UCSD-AML1 (cell line): Measurements from ENCODE around the gene FYN.

Experiments
- DNase-seq: peaks from one replicate; lab custom pipeline; 2025; ENCODE audit not compliant: unreplicated experiment; lab: John Stamatoyannopoulos, UW

The FYN gene

DNA sequence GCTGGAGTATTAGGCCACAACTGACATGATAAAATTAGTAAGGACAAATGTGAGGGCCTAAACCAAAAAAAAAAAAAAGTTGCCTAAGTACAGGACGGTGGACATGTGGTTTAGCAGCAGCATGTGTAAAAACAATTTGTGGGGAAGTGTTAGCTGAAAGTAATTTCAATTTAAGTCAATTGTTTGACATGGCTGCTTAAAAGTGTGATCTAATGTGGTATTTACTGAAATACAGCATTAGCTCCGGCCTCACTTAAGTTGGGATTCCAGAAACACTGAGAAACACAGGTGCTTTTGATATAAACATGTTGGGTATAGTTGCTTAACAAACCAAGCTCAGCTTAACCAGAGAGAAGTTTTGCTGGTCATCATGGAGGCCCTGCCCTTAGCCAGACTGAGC is 119.7 kb downstream of the FYN start:
- DNase-seq, result no peak

DNA sequence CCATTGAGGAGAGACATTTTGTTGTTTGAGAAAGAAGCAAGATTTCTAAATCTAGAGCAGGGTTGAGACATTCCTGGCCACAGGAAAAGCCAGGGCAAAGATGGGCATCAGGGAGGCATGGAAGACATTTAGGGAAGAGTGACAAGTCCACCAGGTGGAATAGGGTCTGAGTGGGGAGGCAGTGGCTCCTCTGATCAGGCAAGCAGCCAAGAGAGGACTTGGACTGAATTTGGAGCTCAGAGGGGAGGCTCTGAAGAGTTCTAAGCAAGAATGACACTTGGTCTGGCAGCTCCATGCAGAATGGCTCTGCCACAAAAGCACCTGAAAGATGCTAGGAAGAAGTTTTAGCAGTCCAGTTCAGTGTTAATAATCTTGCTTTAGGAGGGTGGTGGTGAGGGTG is 120.8 kb downstream of the FYN start:
- no peak for DNase-seq

DNA sequence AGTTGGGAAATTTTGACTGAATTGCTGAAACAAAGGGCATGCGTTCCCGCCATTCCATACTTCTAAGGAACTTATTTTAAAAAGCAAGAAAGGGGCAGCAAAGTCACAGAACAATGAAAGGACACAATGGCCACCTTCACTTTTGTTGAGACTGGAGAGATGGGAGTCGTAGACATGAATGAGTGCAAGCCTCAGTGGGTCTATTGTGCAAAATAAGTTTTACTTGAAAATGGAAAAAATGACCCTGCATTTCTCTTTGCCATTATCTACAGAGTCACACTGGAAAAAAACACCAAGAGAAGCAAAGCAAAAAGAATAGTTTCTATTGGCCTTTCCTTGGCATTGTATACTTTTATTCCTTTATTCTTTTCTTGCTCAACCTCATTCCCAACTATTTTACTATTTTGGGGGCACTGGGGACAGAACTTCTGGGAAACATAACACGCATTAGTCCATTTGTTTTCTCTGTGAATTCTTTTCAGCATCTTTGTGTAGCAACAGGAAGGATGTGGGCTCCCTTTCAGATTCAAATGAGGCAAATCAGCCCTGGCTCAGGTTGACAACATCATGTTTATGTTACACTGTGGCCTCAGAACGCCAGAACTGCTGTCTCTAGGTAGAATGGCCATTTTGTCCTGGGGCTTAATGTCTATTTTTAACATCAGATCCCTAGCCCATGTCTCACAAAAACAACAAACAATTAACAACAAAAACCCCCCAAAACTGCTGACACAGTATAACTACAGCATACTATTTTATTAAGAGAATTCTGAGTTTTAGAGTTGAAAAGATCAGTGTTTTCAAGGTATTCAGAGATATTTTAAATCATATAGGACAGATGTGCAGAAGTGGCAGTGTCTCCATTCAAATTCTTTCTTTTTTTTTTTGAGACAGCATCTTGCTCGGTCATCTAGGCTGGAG is 122.2 kb downstream of the FYN start:
- no peak for DNase-seq

DNA sequence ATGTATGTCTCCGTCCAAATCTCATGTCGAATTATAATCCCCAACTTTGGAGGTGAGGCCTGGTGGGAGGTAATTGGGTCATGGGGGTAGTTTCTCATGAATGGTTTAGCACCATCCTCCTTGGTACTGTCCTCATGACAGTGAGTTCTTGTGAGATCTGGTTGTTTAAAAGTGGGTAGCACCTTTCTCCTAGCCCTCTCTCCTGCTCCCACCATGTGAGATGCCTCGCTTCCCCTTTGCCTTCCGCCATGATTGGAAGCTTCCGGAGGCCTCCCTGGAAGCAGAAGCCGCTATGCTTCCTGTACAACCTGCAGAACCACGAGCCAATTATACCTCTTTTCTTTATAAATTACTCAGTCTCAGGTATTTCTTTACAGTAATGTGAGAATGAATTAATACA is 123.1 kb downstream of the FYN start:
- DNase-seq, result no peak

DNA sequence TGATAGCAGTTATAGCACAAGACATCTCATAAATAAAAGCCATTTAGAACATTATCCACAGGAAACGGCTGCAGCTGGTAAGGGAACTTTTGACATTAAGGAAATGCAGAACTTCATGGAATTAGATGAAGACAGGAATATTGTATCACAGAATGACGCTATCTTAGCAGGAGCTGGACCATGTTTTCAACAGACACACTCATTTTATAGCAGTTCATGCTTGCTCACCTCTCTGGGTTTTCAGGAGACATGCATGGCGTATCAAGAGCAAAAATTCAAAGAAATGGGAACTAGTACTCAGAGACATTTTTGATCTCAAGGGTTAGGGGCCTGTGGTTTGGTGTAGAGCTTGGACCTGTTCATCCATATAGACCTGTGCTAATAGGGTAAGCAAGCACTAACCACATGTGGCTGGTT is 125.0 kb downstream of the FYN start:
- no peak for DNase-seq

DNA sequence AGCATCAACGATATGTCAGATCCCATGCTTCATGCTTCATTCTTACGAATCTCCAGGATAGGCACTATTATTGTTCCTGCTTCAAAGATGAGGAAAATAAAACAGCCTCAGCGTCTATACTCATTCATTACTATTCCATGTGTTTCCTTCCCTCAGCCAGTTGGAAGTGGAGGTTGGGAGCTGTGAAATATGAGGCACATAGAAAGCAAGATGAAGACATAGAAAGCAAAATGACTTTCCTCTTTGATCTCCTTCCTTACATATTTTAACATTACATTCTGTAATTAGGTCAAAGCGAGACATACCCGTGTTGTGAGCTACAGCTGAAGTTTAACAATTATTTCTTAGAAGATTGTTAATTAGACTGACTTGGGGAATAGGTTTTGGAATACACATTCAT is 125.4 kb downstream of the FYN start:
- no peak for DNase-seq

DNA sequence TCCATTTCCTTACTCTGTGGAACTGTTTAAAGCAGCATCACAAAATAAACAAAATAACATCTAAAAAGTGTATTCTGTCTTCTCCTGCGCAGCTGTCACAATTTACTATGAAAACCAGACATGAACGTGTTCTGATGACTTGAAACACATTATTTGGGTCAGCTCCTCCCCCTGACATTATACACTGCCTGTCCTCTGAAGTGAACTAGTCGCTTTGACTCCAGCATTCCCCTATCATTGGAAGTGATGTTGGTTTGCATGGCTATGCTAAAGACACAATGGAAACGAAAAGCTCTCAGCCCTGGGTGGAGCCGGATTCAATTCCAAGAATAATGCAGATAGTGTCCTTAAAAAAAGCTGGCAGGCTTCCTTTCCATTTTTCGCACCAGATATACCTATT is 125.9 kb downstream of the FYN start:
- no peak for DNase-seq

DNA sequence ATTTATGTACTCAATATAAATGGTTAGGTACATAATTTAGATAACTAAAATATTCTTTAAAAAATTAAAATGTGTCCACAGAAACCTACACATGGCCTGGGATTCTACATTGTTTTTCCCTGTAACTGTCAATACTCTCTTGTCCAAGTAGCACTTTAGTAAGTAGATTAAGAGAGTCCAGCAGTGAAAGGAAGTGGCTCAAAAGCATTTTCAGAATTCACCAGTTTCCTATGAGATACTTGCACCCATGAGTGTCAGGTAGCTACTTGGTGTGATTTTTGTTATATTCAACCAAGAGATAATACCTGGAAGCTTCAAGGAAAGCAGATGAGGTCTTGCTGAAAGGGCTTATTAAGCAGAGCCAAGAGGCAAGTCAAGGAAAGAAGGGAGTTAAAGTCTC is 126.3 kb downstream of the FYN start:
- no peak for DNase-seq

DNA sequence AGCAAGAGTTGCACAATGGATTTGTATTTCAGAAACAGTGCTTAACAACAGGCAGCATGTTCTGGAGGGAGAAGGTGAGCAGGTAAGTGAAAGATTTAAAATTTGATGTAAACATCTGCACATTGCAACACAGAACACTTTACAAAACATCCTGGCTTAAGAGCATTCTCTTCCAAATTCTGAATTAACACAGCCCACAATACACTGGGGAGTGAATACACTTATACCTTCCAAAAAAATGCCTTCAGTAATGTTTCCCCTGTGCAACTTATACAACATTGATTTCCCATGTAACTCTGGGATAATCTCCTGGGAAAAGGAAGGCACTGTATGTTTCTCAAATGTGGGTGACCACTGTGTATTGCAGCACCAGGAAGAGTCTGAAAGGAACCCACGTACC is 127.6 kb downstream of the FYN start:
- DNase-seq, result no peak

DNA sequence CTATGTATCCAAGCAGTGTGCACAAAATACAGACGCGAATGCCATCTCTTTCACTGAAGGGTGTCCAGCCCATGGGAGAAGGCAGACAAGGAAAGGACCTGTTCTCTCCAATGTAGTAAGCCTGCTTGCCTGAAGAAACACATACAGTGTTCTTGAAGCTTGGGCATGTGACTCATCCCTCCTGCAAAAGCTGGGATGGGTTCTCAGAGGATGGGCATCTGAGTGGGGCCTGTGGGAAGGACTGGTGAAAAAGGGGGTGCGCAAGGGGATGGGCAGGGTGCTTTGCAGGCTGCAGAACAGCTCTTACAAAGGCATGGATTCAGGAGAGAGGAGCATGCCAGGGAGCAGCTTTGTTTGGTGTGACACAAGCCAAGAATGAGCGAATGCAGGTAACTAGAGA is 128.1 kb downstream of the FYN start:
- DNase-seq, result no peak

DNA sequence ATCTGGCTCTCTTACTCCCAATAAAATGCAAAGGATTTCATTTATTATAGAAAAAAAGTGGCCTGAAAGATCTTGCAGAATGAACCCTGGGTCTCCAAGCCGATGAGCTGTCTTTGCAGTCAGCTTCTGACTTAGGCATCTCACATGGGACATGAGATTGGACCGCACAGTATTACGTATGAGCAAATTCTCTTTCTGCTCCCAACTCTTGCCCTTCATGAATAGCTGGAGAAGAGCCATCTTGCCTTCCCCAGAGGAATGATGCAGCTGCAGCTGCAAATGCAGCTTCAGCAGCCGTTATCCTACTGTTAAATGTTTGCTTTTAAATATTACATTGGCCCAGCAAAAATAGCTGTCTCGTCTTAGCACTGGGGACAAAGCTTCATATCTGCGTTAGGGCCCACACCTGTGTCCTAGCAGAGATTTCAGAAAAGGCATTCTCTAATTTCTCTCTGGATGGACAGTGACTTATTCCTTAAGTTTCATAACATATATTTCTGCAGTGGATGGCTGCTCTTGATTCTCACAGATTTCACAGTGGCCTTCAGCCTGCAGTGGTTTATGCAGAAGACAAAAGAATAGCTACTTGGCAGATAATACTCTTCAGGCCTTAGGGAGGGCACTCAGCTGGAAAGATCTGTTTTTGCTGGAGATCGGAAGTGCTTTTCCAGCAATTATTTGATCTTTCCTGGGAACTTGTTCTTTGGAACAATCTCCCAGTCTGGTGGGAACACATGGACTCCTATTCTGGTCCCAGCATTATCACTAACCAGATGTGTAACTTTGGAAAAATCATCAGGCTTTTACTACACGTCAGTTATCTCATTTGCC is 129.2 kb downstream of the FYN start:
- DNase-seq, result no peak

DNA sequence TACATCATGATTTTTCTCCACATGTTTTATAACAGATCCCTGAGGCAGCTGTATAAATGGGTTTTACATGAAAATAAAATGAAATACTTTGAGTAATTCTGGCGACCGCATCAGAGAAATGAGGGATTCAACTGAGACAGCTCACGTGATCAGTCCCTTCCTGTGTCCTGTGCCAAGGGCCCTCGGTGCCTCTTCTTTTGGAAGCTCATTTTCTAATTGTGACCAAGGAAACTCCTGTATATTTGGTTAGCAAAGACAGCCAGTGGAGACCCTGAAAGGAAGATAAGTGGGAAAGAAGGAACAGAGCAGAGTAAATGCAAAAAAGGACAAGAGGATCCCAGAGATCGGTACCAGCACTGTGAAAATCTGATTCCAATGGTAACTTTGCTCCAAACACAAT is 129.9 kb downstream of the FYN start:
- no peak for DNase-seq

DNA sequence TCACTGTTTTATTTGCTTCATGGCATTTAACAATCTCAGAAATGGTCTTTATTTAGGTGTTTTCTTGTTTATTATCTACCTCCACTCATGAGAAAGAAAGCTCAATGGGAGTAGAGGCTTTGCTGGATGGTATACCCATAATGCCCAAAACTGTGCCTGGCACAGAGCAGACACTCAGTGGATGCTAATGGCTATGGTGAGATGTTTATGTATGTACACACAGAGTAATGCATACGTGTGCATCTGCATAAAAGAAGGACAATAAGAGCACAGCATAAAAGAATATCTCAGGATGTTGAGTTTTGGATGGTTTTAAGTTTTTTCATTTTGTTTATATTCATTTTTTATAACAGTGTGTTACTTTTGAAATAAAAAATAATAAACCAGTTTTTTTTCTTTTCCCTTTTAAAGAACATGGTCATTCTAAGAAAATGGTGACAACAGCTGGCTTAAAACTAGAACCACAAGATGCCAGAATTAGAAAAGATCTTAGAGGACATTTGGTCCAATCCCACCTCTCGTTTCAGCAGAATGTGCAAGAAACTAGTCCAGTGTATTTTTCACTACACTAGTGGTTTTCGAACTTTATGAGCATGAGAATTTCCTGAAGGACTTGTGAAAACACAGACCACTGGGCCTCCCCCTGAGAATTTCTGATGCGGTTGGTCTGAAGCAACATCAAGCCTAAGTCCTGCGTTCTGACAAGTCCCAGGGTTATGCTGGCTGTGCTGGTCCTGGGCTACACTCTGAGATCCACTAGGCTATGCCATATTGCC is 131.9 kb downstream of the FYN start:
- no peak for DNase-seq

DNA sequence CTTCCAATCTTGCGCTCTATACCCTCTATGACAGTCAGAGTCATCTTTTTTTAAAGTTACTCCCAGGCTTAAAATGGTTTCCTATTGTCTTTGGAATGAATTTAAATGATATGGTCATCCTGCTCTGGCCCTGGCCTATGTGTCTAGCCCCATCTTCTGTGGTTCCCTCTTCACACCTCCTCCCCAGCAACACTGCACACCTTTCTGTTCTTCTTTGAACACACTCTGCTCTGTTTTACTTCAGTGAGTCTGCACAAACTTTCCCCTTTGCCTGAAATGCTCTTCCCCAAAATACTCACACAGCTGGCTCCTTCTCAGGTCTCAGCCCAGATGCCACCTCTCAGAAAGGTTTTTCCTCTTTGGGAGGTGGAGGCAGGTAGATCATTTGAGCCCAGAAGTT is 132.7 kb downstream of the FYN start:
- no peak for DNase-seq

DNA sequence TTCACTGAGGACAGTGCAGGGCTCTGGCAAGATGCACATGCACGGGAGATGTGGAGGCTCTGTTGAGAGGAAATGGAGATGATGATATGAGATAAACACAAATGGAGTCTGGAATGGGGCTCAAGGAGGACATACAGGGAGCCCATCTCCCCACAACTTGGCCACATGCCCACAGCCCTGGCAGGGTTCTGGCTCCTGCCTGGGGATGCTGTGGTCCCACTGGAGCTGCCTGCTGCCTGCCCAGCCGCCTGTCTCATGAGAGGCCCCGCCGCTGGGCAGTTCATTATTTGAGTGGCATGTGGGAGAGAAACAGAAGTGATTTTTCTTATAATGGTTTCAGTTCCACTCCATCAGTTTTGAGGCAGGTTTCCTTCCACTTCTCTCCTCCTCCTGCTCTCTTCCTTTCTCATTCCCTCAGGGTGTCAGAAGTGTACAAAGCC is 134.0 kb downstream of the FYN start:
- no peak for DNase-seq

DNA sequence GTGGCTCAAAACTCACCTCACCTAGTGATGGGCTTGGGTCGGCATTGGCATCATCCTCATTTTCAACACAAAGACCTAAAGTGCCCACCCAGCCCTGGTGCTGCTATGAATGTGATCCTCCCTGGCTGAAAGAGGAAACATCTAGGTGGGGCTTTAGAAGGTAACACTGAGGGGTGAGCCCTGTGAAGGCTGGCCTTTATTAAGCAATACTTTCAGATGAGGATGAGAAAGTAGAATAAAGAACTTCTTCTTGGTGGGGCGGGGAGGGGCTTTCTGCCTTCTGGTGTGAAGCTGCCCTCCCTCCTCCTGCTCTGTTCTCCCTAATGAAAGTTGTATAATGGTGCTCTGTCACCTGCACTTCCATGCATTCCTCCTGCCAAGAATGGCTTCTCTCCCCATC is 134.6 kb downstream of the FYN start:
- DNase-seq, result no peak

DNA sequence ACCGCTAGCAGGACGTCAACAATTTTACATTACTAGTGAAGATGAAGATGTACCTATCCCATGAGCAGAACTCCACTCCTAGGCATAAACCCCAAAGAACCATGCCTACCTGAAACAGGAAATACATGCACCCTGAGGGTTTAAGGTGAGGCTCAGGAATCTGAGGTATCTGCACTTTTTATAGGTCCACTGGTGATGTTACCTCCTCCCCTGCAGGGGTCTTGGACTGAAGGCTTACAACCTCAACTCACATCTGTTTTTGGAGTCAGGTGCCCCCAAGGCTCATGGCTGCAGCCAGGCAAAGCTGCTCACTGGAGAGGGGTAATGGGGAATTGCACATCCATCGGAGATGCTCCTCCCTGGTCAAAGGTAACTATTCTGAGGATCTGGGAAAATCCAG is 135.1 kb downstream of the FYN start:
- DNase-seq, result no peak

DNA sequence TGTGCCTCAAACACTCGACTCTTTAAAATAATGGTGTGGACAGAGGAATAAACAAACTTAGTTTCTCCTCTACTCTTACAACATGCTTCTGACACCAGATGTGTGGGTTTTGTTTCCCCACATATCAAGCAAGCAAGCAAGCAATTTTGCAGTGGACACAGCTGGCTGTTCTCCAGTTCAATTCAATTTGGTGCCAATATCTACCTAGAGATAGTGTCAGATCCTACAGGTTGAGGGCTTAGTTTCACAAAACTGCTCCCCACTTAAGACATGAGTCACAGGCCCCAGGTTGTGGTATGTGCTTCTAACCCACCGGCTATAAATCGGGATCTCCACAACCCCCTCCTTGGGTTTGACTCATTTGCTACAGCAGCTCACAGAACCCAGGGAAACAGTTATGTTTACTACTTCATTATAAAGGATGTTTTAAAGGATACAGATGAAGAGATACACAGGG is 136.2 kb downstream of the FYN start:
- DNase-seq, result no peak

DNA sequence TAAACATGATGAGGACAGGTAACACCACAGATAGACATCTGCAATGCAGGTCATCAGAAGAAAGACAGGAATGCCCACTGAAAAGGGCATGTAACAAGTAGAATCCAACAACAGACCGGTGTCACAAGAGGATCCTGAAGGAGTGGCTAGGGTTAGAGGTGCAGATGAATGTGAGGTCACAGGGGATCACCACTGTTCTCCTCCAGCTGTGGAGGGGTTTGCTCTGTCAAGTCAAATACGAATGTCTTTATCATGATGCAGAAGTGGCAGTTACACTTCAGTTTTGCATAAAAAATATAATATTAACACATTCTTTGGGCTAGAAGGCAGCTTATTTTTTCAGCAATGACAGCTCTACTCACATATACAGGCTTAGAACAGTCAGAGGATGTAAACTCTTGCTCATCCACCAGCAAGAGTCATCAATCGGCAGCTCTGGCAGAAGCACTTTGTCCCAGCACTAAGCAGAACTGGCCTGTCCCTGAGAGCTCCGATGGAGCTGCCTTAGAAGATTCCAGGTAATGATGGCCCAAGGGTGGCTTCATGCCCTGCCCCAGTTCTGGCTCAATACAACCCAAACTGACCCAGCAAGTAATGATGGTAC is 137.1 kb downstream of the FYN start:
- DNase-seq, result no peak

DNA sequence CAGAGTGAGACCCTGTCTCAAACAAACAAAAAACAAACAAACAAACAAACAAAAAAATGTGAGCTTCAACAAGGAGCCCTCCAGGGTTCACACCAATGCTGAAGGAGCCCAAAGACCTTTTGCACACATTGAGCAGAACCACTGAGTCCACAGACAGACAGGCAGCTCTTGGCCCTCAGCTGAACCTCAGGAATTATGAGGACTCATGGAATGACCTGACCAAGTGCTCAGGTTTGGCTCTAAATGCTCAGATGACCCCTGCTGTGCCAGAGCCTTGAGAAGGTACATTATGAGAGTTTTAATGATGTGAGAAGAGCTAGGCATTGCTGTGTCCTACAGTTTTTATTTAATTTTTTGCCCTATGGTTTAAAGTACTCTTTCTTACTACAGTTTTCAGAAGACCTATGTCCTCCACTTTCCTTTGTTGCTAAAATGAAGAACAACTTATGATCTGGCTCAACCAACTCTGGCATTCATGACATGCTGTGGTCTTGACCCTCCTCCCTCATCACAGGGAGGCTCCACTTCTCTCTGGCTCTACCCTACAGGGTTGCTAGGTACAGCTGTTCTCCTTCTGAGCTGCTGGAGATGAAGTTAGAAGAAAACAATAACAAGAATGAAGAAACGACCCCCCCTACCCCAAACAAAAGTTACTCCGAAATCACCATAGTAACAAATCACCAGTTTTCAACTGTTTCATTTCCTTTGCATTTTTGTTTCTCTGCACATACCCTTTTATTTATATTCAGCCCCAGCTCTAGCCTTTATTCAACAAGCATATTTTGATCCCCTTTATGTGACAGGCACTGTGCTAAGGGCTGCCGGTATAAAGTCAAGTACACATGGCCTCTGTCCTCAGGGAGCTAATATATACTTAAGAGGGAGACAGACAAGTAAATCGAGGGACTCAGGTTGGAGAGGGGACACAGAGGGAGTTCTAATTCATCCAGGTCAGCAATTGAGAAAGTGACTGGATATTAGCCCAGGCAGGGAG is 138.9 kb downstream of the FYN start:
- DNase-seq, result no peak
